NCI-H1930 (cell line): ENCODE data around the gene GPBAR1.
"Not testable (repeated sequence)": the region's sequence is repeated elsewhere in the genome, so short reads cannot be mapped to it uniquely, and the experiment has no call there.

Experiments used
- DNase-seq, 2 experiments: peaks; one replicate each; lab custom pipeline; 2025; lab: John Stamatoyannopoulos, UW

Gene GPBAR1

GRCh38 chr2:218310853-218311540, 50.2 kb downstream of the GPBAR1 start:
- DNase-seq = no peak

- not testable (repeated sequence) for DNase-seq
Measured at GRCh38 chr2:218311541-218312266, 50.9 kb downstream of the GPBAR1 start.

- no peak for DNase-seq
Measured at GRCh38 chr2:218312267-218312756, 51.5 kb downstream of the GPBAR1 start.

GRCh38 chr2:218313356-218313755, 52.5 kb downstream of the GPBAR1 start:
- no peak for DNase-seq
